ENCODE measurements around the gene ZNF362. TPM values are rescaled to one million over a fixed set of nuclear protein-coding genes. Genes with fewer than 3 reads are reported as not detected.

The ZNF362 gene
- total RNA-seq, 2 experiments from 2014 or later = 24.7 to 26.6 TPM

- ATAC-seq (ENCODE audit: poor library complexity) (no peak), DNase-seq (no peak)
- Histone ChIP-seq H3K4me3 (ENCODE audit: low read length) (no peak overlapping the region), H3K36me3 (ENCODE audit: insufficient read depth, low read length) (peaks cover 43% of the 10 kb centered on the region), H3K27me3 (ENCODE audit: control insufficient read depth in 1 of 2, insufficient read depth in 2 of 2, low read length in 2 of 2) (no peaks in the 10 kb centered on the region), H3K4me1 (ENCODE audit: insufficient read depth, low read length) (no peaks in the 10 kb centered on the region), H3K27ac (ENCODE audit: low read depth in 1 of 2, low read length in 2 of 2) (no peak overlapping the region), H3K9me3 (ENCODE audit: control insufficient read depth in 1 of 2, insufficient read depth in 1 of 2, low read length in 2 of 2) (peaks cover 0 to 3% of the 10 kb centered on the region in 2 experiments)
- ChIA-PET POLR2A (interaction anchor here (1.2 kb wide), 1 partner anchor 40 kb away, joined by 3 read pairs; no protein-coding TSS in a partner anchor), CTCF (no interaction called here)
- Mint-ChIP-seq H3K27ac (no peak overlapping the region), H3K36me3 (ENCODE audit: low read depth) (peaks cover 47% of the 10 kb centered on the region), H3K4me1 (ENCODE audit: low read depth) (no peaks in the 10 kb centered on the region), H3K27me3 (no peaks in the 10 kb centered on the region), H3K9me3 (no peaks in the 10 kb centered on the region), H3K4me3 (no peak overlapping the region)
- intact Hi-C loops (cut with DNase I, micrococcal nuclease) = no loop called here
- no peak for TF ChIP-seq CTCF (IDR thresholded peaks at IDR 0.05)
These were observed 65.8 kb downstream of the ZNF362 start for GRCh38 chr1:33322109-33322508.

- DNase-seq (no peak), ATAC-seq (ENCODE audit: poor library complexity) (no peak)
- Mint-ChIP-seq H3K9me3 (no peaks in the 10 kb centered on the region), H3K27me3 (no peaks in the 10 kb centered on the region), H3K36me3 (ENCODE audit: low read depth) (peaks cover 56% of the 10 kb centered on the region), H3K4me3 (no peak overlapping the region), H3K27ac (no peak overlapping the region), H3K4me1 (ENCODE audit: low read depth) (no peaks in the 10 kb centered on the region)
- no peak for TF ChIP-seq CTCF (IDR thresholded peaks at IDR 0.05)
- Histone ChIP-seq H3K9me3 (ENCODE audit: control insufficient read depth in 1 of 2, insufficient read depth in 1 of 2, low read length in 2 of 2) (peaks cover 0 to 3% of the 10 kb centered on the region in 2 experiments), H3K27me3 (ENCODE audit: control insufficient read depth in 1 of 2, insufficient read depth in 2 of 2, low read length in 2 of 2) (no peaks in the 10 kb centered on the region), H3K4me3 (ENCODE audit: low read length) (no peak overlapping the region), H3K36me3 (ENCODE audit: insufficient read depth, low read length) (peaks cover 51% of the 10 kb centered on the region), H3K4me1 (ENCODE audit: insufficient read depth, low read length) (no peaks in the 10 kb centered on the region), H3K27ac (ENCODE audit: low read depth in 1 of 2, low read length in 2 of 2) (no peak overlapping the region)
- CTCF ChIA-PET = no interaction called here
- intact Hi-C loops (cut with DNase I, micrococcal nuclease) = no loop called here
- POLR2A ChIA-PET = interaction anchor here (1.2 kb wide), 1 partner anchor 39 kb away, joined by 3 read pairs; no protein-coding TSS in a partner anchor
These were observed 66.7 kb downstream of the ZNF362 start for GRCh38 chr1:33322870-33323585.

- H3K4me1 ChIP-seq (ENCODE audit: insufficient read depth, low read length) = no peaks in the 10 kb centered on the region
- TF ChIP-seq CTCF (IDR thresholded peaks at IDR 0.05) = no peak
- peaks cover 60% of the 10 kb centered on the region for H3K36me3 ChIP-seq (ENCODE audit: insufficient read depth, low read length)
- Mint-ChIP-seq H3K4me3 (no peak overlapping the region), H3K27ac (no peak overlapping the region), H3K4me1 (ENCODE audit: low read depth) (no peaks in the 10 kb centered on the region), H3K36me3 (ENCODE audit: low read depth) (peaks cover 65% of the 10 kb centered on the region), H3K9me3 (no peaks in the 10 kb centered on the region), H3K27me3 (no peaks in the 10 kb centered on the region)
- ChIA-PET POLR2A (no interaction called here), CTCF (no interaction called here)
- H3K4me3 ChIP-seq (ENCODE audit: low read length) = no peak overlapping the region
- peaks cover 0 to 3% of the 10 kb centered on the region in 2 experiments for H3K9me3 ChIP-seq (ENCODE audit: control insufficient read depth in 1 of 2, insufficient read depth in 1 of 2, low read length in 2 of 2)
- ATAC-seq (ENCODE audit: poor library complexity) (no peak), DNase-seq (no peak)
- no peak overlapping the region for H3K27ac ChIP-seq (ENCODE audit: low read depth in 1 of 2, low read length in 2 of 2)
- intact Hi-C loops (cut with DNase I, micrococcal nuclease) = no loop called here
- H3K27me3 ChIP-seq (ENCODE audit: control insufficient read depth in 1 of 2, insufficient read depth in 2 of 2, low read length in 2 of 2) = no peaks in the 10 kb centered on the region
These were observed 67.6 kb downstream of the ZNF362 start for GRCh38 chr1:33323663-33324477.
